HEK293T (cell line): ENCODE measurements around the gene ELF3.

Experiments used
- CTCF ChIA-PET: fragments of 350-600 bp; formaldehyde crosslinking; extraction: SDS; loops from one replicate; lab custom pipeline; 2021; ENCODE audit warnings: antibody characterized with exemption, inconsistent platforms; lab: Yijun Ruan, JAX
- POLR2A ChIA-PET: fragments of 350-600 bp; formaldehyde crosslinking; extraction: SDS; loops from one replicate; lab custom pipeline; 2020; ENCODE audit warnings: antibody characterized with exemption, inconsistent platforms; lab: Yijun Ruan, JAX
- DNase-seq: peaks from one replicate; pipeline ENCODE4 v3.0.0; 2012; ENCODE audit warnings: mixed read lengths; ENCODE audit errors: extremely low spot score
- ARNT ChIP-seq: fragments of 450-650 bp; IDR thresholded peaks from 2 replicates; pipeline ENCODE4 v1.6.1; 2017; ENCODE audit warnings: mild to moderate bottlenecking
- BHLHE40 ChIP-seq: fragments of 450-650 bp; IDR thresholded peaks from 2 replicates; pipeline ENCODE4 v1.6.1; 2016; ENCODE audit warnings: mild to moderate bottlenecking, moderate library complexity, borderline replicate concordance
- CTBP1 ChIP-seq: fragments of 450-650 bp; IDR thresholded peaks from 2 replicates; pipeline ENCODE4 v1.6.1; 2016; ENCODE audit warnings: borderline replicate concordance
- ELF4 ChIP-seq: fragments of 450-650 bp; IDR thresholded peaks from 2 replicates; pipeline ENCODE4 v1.6.1; 2017; ENCODE audit warnings: antibody characterized with exemption
- FOXA1 ChIP-seq: fragments of 450-650 bp; IDR thresholded peaks from 2 replicates; pipeline ENCODE4 v1.6.1; 2016; ENCODE audit warnings: mild to moderate bottlenecking
- FOXK2 ChIP-seq: fragments of 450-650 bp; IDR thresholded peaks from 2 replicates; pipeline ENCODE4 v1.6.1; 2016; ENCODE audit warnings: mild to moderate bottlenecking
- FOXM1 ChIP-seq: fragments of 450-650 bp; IDR thresholded peaks from 2 replicates; pipeline ENCODE4 v1.6.1; 2017; ENCODE audit warnings: mild to moderate bottlenecking, borderline replicate concordance
- HDGF ChIP-seq: fragments of 450-650 bp; IDR thresholded peaks from 2 replicates; pipeline ENCODE4 v1.6.1; 2017; ENCODE audit warnings: antibody characterized with exemption, borderline replicate concordance
- L3MBTL2 ChIP-seq: fragments of 450-650 bp; conservative IDR thresholded peaks from 2 replicates; pipeline ENCODE4 v1.6.1; 2016; ENCODE audit warnings: mild to moderate bottlenecking
- LEF1 ChIP-seq: fragments of 450-650 bp; IDR thresholded peaks from 2 replicates; pipeline ENCODE4 v1.6.1; 2017; ENCODE audit warnings: mild to moderate bottlenecking, borderline replicate concordance
- NFRKB ChIP-seq: fragments of 450-650 bp; IDR thresholded peaks from 2 replicates; pipeline ENCODE4 v1.6.1; 2016; ENCODE audit warnings: mild to moderate bottlenecking, moderate library complexity
- SP1 ChIP-seq: fragments of 450-650 bp; IDR thresholded peaks from 2 replicates; pipeline ENCODE4 v1.6.1; 2017
- SUZ12 ChIP-seq: fragments of 450-650 bp; IDR thresholded peaks from 2 replicates; pipeline ENCODE4 v1.6.1; 2016; ENCODE audit warnings: mild to moderate bottlenecking
- TARDBP ChIP-seq: fragments of 450-650 bp; IDR thresholded peaks from 2 replicates; pipeline ENCODE4 v1.6.1; 2016
- ZNF384 ChIP-seq: fragments of 450-650 bp; IDR thresholded peaks from 2 replicates; pipeline ENCODE4 v1.6.1; 2016
- TF ChIP-seq, protein P1 (sequence below): fragments of 450-650 bp; IDR thresholded peaks from 2 replicates; pipeline ENCODE4 v1.6.1; 2016

The ELF3 gene

DNA sequence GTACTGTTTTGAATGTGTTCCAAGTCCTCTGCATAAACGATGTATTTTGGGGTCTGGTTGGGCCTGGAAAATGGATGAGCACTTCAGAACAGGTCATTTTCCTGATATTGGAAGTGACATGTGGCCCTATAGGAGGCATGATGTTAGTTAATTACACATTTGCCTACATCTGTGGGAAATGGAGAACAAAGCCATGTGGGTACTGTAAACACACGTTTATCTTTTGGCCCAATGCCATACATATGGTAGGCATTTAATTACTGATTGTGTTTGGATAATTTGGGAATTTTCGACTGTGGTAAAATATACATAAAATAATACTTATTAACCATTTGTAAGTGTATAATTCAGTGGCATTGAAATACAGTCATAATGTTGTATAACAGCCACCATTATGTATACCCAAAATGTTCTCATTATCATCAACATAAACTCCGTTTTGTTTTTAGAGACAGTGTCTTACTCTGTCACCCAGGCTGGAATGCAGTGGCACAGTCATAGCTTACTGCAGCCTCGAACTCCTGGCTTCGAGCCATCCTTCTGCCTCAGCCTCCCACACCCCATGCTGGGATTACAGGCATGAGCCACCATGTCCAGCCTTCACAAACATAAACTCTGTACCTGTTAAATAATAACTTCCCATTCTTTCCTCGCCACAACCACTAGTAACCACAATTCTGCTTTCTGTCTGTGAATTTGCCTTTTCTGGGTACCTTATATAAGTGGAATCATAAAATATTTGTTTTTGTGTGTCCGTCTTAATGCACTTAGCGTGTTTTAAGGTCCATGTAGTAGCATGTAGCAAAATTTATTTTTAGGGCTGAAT is 39.8 kb upstream of the ELF3 start:
- ChIA-PET CTCF (interaction anchor here (4.9 kb wide), 1 partner anchor 75 kb away, joined by 76 read pairs; no protein-coding TSS in a partner anchor), POLR2A (no interaction called here)
- no peak for TF ChIP-seq SUZ12
- TF ChIP-seq L3MBTL2, result no peak
- TF ChIP-seq FOXK2, result no peak
- TF ChIP-seq LEF1, result no peak
- no peak for TF ChIP-seq ARNT
- TF ChIP-seq BHLHE40, result no peak
- TF ChIP-seq SP1, result no peak
- TF ChIP-seq FOXM1, result no peak
- no peak for TF ChIP-seq NFRKB
- TF ChIP-seq TARDBP, result no peak
- no peak for TF ChIP-seq ZNF384
- DNase-seq, result no peak

DNA sequence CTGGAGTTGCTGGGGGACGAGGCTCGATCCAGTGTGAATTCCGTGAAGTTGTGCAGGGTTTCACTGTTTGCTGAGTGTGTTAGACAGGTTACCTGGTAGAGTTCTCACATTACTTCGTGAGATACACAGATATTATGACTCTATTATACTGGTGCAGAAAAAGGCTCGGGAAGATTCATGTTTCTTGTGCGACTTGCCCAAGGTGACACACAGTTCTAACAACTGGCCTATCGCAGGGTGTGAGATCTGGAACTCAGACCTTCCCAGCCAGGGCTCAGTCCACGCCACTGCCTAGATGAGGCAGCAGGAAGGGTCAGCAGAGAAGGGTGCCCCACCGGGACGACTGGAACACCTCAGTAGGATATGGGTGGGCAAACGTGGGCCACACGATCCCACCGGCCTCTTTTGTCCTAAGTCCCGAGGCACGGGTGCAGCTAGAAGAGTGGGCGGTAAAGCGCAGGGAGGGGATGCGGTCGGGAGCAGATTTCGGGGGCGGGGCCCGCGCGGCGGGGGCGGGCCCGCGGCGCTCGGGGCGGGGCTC is 28.2 kb upstream of the ELF3 start:
- ChIA-PET POLR2A (interaction anchor here (0.6 to 1.7 kb wide), 8 partner anchors 8 to 152 kb away, joined by 3 to 7 read pairs (median 4); partner anchors contain the start of genes LMOD1 and TIMM17A), CTCF (interaction anchor here (1.1 kb wide), 1 partner anchor 17 kb away, joined by 3 read pairs; no protein-coding TSS in a partner anchor)
- no peak for TF ChIP-seq SUZ12
- no peak; the same call in 1 of the 2 replicates for TF ChIP-seq L3MBTL2
- TF ChIP-seq NFRKB, result no peak
- TF ChIP-seq TARDBP, result no peak
- TF ChIP-seq HDGF, result no peak
- TF ChIP-seq, protein P1, sequence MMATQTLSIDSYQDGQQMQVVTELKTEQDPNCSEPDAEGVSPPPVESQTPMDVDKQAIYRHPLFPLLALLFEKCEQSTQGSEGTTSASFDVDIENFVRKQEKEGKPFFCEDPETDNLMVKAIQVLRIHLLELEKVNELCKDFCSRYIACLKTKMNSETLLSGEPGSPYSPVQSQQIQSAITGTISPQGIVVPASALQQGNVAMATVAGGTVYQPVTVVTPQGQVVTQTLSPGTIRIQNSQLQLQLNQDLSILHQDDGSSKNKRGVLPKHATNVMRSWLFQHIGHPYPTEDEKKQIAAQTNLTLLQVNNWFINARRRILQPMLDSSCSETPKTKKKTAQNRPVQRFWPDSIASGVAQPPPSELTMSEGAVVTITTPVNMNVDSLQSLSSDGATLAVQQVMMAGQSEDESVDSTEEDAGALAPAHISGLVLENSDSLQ, result no peak
- no peak for TF ChIP-seq CTBP1
- no peak for TF ChIP-seq FOXA1
- no peak for TF ChIP-seq LEF1
- no peak for TF ChIP-seq ZNF384
- TF ChIP-seq ARNT, result no peak
- no peak for TF ChIP-seq BHLHE40
- TF ChIP-seq ELF4, result no peak
- no peak for TF ChIP-seq FOXK2
- no peak for TF ChIP-seq FOXM1
- TF ChIP-seq SP1, result no peak
- DNase-seq, result peak; percentile 91

DNA sequence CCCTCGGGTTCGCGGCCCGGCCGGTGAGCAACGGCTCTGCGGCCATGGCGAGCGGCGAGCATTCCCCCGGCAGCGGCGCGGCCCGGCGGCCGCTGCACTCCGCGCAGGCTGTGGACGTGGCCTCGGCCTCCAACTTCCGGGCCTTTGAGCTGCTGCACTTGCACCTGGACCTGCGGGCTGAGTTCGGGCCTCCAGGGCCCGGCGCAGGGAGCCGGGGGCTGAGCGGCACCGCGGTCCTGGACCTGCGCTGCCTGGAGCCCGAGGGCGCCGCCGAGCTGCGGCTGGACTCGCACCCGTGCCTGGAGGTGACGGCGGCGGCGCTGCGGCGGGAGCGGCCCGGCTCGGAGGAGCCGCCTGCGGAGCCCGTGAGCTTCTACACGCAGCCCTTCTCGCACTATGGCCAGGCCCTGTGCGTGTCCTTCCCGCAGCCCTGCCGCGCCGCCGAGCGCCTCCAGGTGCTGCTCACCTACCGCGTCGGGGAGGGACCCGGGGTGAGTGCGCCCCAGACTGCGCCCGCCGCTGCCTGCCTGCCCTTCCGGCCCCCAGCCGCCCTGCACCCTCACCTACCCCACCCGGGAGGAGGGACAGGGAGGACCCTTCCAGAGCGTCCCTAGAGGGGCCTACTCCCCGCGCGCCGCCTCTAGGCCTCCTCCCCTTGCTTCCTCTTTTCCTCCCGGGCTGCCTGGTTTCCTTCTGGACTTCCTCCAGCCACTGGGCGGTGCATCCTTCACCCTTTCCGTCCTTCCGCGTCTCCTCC is 27.6 kb upstream of the ELF3 start, which contains the start of gene RNPEP:
Gene RNPEP (plus strand): TSS at position 26 of the 757 bp plus-strand sequence. CDS start 19 bp downstream, at position 45.
- TF ChIP-seq NFRKB (no peak), L3MBTL2 (no peak), ARNT (no peak), ZNF384 (no peak), BHLHE40 (no peak), TARDBP (no peak), LEF1 (no peak), FOXK2 (no peak), SUZ12 (no peak), HDGF (no peak)
- ChIA-PET CTCF (no interaction called here), POLR2A (interaction anchor here (1.0 to 1.7 kb wide), 8 partner anchors 9 to 153 kb away, joined by 3 to 7 read pairs (median 4); partner anchors contain the start of genes LMOD1 and TIMM17A)
- DNase-seq, result peak; percentile 83

GRCh38 chr1:201983380-201983805 is 27.0 kb upstream of the ELF3 start:
- CTCF ChIA-PET, result no interaction called here
- TF ChIP-seq SUZ12 (no peak), ARNT (no peak)
- no peak for DNase-seq
- POLR2A ChIA-PET, result interaction anchor here (1.0 to 1.7 kb wide), 6 partner anchors 10 to 115 kb away, joined by 3 to 7 read pairs (median 4); partner anchors contain the start of genes LMOD1 and TIMM17A

DNA sequence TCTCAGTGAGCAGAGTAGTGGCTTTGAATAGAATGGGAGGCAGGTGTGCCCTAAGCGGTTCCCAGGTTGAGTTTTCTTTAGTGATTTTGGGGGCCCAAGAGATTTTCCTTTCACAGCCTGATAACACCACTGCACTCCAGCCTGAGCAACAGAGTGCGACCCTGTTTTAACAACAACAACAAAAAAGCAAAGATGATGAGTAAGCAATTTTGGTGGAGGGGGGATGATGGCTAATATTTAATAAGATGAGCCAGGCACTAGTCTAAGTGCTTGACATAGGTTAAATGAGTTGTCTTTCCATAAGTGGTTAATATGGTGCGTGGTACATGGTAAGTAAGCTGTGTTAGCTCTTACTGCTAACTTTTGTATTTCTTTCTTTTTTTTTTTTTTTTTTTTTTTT is 25.9 kb upstream of the ELF3 start:
- DNase-seq, result no peak
- ChIA-PET POLR2A (no interaction called here), CTCF (interaction anchor here (0.6 kb wide), 1 partner anchor 554 kb away, joined by 4 read pairs; no protein-coding TSS in a partner anchor)
- TF ChIP-seq HDGF, result no peak
- no peak for TF ChIP-seq CTBP1
- no peak for TF ChIP-seq ZNF384
- TF ChIP-seq, protein P1, result no peak
- no peak for TF ChIP-seq SP1
- no peak for TF ChIP-seq L3MBTL2
- no peak for TF ChIP-seq ELF4
- TF ChIP-seq NFRKB, result no peak
- no peak for TF ChIP-seq FOXM1
- TF ChIP-seq SUZ12, result no peak
- no peak for TF ChIP-seq LEF1

DNA sequence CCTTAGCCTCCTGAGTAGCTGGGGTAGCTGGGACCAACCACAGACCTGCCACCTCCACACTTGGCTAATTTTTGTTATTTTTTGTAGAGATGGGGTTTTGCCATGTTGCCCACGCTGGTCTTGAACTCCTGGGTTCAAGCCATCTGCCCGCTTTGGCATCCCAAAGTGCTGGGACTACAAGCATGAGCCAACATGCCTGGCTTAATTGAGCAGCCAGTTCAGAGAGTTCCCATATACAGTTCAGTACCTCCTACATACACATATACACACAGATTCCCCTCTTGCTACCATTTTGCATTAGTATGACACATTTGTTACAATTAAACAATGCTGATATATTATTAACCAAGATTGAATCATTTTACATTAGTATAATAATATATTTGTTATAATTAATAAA is 25.0 kb upstream of the ELF3 start:
- CTCF ChIA-PET, result interaction anchor here (0.9 kb wide), 1 partner anchor 14 kb away, joined by 3 read pairs; no protein-coding TSS in a partner anchor
- POLR2A ChIA-PET, result no interaction called here
- TF ChIP-seq ELF4 (no peak), ARNT (no peak), L3MBTL2 (no peak), TARDBP (no peak), FOXA1 (no peak), HDGF (no peak), FOXK2 (no peak), SP1 (no peak), CTBP1 (no peak), NFRKB (no peak), BHLHE40 (no peak), FOXM1 (no peak), SUZ12 (no peak), LEF1 (no peak), ZNF384 (no peak)
- TF ChIP-seq, protein P1, result no peak
- DNase-seq, result no peak
